Heart right ventricle (tissue), 16 donors: Measurements from ENCODE around the gene TTC9. TPM values are rescaled to one million over a fixed set of nuclear protein-coding genes. Genes with fewer than 3 reads are reported as not detected.
A peak's percentile ranks its signal among the peaks of the same experiment; 100 is the strongest.
"Not testable (repeated sequence)": the region's sequence is repeated elsewhere in the genome, so short reads cannot be mapped to it uniquely, and the experiment has no call there.

Source experiments
- ATAC-seq, 8 donors: fragments of 200-7000 bp; cut with Tn5 transposase; one replicate each; pipeline ENCODE4 v1.9.1; 2020; ENCODE audit warnings: mild to moderate bottlenecking in 8 of 8, moderate library complexity in 8 of 8, moderate number of reproducible peaks in 1 of 8
- DNase-seq, 2 donors: peaks; one replicate each; pipeline ENCODE4 v3.0.0-alpha.2; 2020
- H3K27ac ChIP-seq, 10 donors: fragments of 200-600 bp; sonication (generic) in 2 of 10; one replicate each; pipeline versions ENCODE4 v1.5.0 to v1.8.0; 2020 to 2022; ENCODE audit warnings: mild to moderate bottlenecking in 3 of 10
- H3K27me3 ChIP-seq, 7 donors: fragments of 200-600 bp; one replicate each; pipeline ENCODE4 v1.8.0; 2021 to 2022; ENCODE audit warnings: mild to moderate bottlenecking in 2 of 7
- H3K36me3 ChIP-seq, 9 donors: fragments of 200-600 bp; sonication (generic) in 1 of 9; one replicate each; pipeline versions ENCODE4 v1.5.0 to v1.8.0; 2020 to 2022; ENCODE audit warnings: mild to moderate bottlenecking in 2 of 9
- H3K4me1 ChIP-seq, 9 donors: fragments of 200-600 bp; sonication (generic) in 1 of 9; one replicate each; pipeline versions ENCODE4 v1.5.0 to v1.8.0; 2020 to 2022; ENCODE audit warnings: mild to moderate bottlenecking in 4 of 9
- H3K4me3 ChIP-seq, 10 donors: fragments of 200-600 bp; sonication (generic) in 2 of 10; one replicate each; pipeline versions ENCODE4 v1.5.0 to v1.8.0; 2020 to 2022; ENCODE audit warnings: mild to moderate bottlenecking in 7 of 10, moderate library complexity in 2 of 10
- H3K9me3 ChIP-seq, 11 donors: fragments of 200-600 bp in 10 of 11; sonication (generic) in 2 of 11; one replicate each; pipeline versions ENCODE4 v1.5.0 to v1.8.0; 2013 to 2022; ENCODE audit warnings: mild to moderate bottlenecking in 2 of 11, control low read depth in 1 of 11, moderate library complexity in 1 of 11
- WGBS, 2 donors: extraction: QIAGEN DNeasy Blood & Tissue Kit; methylation state at CpG; one replicate each; pipeline ENCODE4 v1.1.7; 2013; ENCODE audit warnings: inconsistent platforms in 1 of 2; 5-methylcytosine and 5-hydroxymethylcytosine counted together
- intact Hi-C, 10 donors: fragments of 100-400 bp; cut with DNase I; formaldehyde crosslinking; loops; one replicate each; pipeline versions ENCODE4 v1.11.1 to v1.14.2; 2022
- polyA plus RNA-seq, 2 donors: library from polyadenylated mRNA; stranded (reverse); fragments of 200-250 nt; gene quantifications; one replicate each; pipeline ENCODE4 v1.2.3, GENCODE V29; 2013
- total RNA-seq, 10 donors: library from RNA; stranded (reverse); fragmentation: NEBNext Ultra II Directional in 3 of 10; extraction: Animal tissue kit (Norgen Biotek cat#: 25700) in 3 of 10; gene quantifications; one replicate each; pipeline versions ENCODE4 v1.2.1 to v1.2.4, GENCODE V29; 2021 to 2023
- TF ChIP-seq, protein P1 (sequence below), 9 donors: fragments of 200-600 bp; sonication (generic) in 2 of 9; IDR thresholded peaks; one replicate each; pipeline versions ENCODE4 v1.5.0 to v1.8.0; 2021 to 2022; ENCODE audit warnings: antibody characterized with exemption in 9 of 9, mild to moderate bottlenecking in 5 of 9, moderate library complexity in 1 of 9
- donor health status: Arrhythmogenic right ventricular cardiomyopathy.
- donor health status: ischemic (EF 13 %, LVEDD 7.1; RV severe dilation, severe dysfunction).
- donor health status: healthy with polysubstance abuse.
- donor health status: DM: no; HTN: yes; CAD: no.
- donor health status: DM: no; HTN: no; CAD: no.
- donor health status: ischemic (EF 25% LVEDD 6.9; RV normal size, moderate dysfunction).
- donor health status: ischemic (EF 25% LVEDD 5.7; RV mildly dilated, moderate dysfunction).
- donor health status: healthy.
- donor health status: DM: yes; HTN: yes; CAD: no.
- donor health status: Ischemic cardiomyopathy.
- donor health status: ischemic (EF 35%, LVEDD 5.7; RV mildly dilated, moderate dysfunction).
- donor health status: nonischemic (EF 11% LVEDD 7.7; RV severe dilation, severe dysfunction).
- donor health status: DM: yes; HTN: yes; CAD: no.
- donor health status: PGD.
- donor health status: ischemic (EF 29% LVEDD 5.4; RV normal size, mild dysfunction).
- donor health status: nonischemic (EF 23%, LVEDD 6.1; RV moderate dilation, normal function).

TTC9 gene
- total and polyA plus RNA-seq, 12 donors, result 0.22 to 2.9 (median 1.1) TPM

DNA sequence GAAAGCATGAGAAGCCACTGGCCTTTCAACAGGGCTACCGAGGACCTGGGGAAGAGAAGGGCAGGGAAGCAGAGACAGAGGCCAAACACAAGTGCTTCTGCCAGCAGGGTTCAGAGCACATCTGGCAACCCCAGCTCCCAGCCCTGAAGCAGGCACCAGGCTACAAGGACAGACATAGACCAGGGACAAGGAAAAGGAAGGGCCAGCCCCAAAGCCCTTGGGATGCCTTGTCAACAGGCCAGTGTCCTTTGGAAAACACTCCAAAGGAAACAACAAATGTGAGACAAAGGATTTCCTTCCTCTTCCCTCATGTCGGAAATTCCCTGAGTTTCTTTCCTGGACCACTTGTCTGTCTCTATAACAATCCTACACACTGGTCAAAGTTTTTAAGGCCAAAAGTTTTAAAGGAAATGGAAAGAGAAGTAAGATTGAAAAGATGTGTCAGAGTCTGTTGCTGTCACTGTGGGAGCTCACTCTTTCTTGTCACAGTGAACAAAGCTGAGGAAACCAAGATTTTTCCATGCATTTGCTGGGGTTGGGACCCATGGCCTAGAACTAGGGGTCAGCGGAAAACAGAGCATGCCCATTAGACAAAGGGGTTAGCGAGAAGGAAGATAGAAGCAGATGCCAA is 59.4 kb downstream of the TTC9 start:
- intact Hi-C loops, result no loop called here
- H3K27ac ChIP-seq, result peak overlapping the region in 2 of 10 donors; percentile 11 to 20

GRCh38 chr14:70701610-70702009 is 59.9 kb downstream of the TTC9 start:
- peak overlapping the region in 1 of 10 donors; percentile 11 for H3K27ac ChIP-seq
- peaks cover 0 to 19% (median 0%) of the 10 kb centered on the region in 9 donors for H3K4me1 ChIP-seq
- ATAC-seq, result no peak

More for the DNA sequence above, 59.4 kb downstream of the TTC9 start:
- TF ChIP-seq, protein P1, sequence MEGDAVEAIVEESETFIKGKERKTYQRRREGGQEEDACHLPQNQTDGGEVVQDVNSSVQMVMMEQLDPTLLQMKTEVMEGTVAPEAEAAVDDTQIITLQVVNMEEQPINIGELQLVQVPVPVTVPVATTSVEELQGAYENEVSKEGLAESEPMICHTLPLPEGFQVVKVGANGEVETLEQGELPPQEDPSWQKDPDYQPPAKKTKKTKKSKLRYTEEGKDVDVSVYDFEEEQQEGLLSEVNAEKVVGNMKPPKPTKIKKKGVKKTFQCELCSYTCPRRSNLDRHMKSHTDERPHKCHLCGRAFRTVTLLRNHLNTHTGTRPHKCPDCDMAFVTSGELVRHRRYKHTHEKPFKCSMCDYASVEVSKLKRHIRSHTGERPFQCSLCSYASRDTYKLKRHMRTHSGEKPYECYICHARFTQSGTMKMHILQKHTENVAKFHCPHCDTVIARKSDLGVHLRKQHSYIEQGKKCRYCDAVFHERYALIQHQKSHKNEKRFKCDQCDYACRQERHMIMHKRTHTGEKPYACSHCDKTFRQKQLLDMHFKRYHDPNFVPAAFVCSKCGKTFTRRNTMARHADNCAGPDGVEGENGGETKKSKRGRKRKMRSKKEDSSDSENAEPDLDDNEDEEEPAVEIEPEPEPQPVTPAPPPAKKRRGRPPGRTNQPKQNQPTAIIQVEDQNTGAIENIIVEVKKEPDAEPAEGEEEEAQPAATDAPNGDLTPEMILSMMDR (IDR thresholded peaks at IDR 0.05), result no peak
- no peak overlapping the region for H3K4me3 ChIP-seq
- peaks cover 0 to 19% (median 0%) of the 10 kb centered on the region in 9 donors for H3K4me1 ChIP-seq
- no peaks in the 10 kb centered on the region for H3K9me3 ChIP-seq
- WGBS, 2 donors, result 49 to 55% methylated on average over 4 of the region's 4 CpGs
- ATAC-seq, result peak in 6 of 8 donors; percentile 41 to 72 (median 54)
- no peaks in the 10 kb centered on the region for H3K36me3 ChIP-seq
- H3K27me3 ChIP-seq, result peaks cover 0 to 5% (median 0%) of the 10 kb centered on the region in 7 donors
- DNase-seq, result peak in 1 of 2 donors; percentile 15

GRCh38 chr14:70702161-70702560 is 60.4 kb downstream of the TTC9 start:
- H3K9me3 ChIP-seq, result no peaks in the 10 kb centered on the region
- no peak for DNase-seq
- H3K27ac ChIP-seq, result peak overlapping the region in 1 of 10 donors; percentile 11
- 63 to 81% methylated on average over 3 of the region's 3 CpGs for WGBS, 2 donors
- peaks cover 0 to 22% (median 0%) of the 10 kb centered on the region in 9 donors for H3K4me1 ChIP-seq
- intact Hi-C loops, result no loop called here
- no peak for ATAC-seq
- H3K4me3 ChIP-seq, result no peak overlapping the region
- H3K27me3 ChIP-seq, result peaks cover 0 to 7% (median 0%) of the 10 kb centered on the region in 7 donors
- TF ChIP-seq, protein P1 (IDR thresholded peaks at IDR 0.05), result no peak
- H3K36me3 ChIP-seq, result no peaks in the 10 kb centered on the region

More at GRCh38 chr14:70701610-70702009, 59.9 kb downstream of the TTC9 start:
- DNase-seq, result no peak
- intact Hi-C loops, result no loop called here
- no peaks in the 10 kb centered on the region for H3K9me3 ChIP-seq
- H3K27me3 ChIP-seq, result peaks cover 0 to 7% (median 0%) of the 10 kb centered on the region in 7 donors
- TF ChIP-seq, protein P1 (IDR thresholded peaks at IDR 0.05), result no peak
- H3K36me3 ChIP-seq, result no peaks in the 10 kb centered on the region
- H3K4me3 ChIP-seq, result no peak overlapping the region

DNA sequence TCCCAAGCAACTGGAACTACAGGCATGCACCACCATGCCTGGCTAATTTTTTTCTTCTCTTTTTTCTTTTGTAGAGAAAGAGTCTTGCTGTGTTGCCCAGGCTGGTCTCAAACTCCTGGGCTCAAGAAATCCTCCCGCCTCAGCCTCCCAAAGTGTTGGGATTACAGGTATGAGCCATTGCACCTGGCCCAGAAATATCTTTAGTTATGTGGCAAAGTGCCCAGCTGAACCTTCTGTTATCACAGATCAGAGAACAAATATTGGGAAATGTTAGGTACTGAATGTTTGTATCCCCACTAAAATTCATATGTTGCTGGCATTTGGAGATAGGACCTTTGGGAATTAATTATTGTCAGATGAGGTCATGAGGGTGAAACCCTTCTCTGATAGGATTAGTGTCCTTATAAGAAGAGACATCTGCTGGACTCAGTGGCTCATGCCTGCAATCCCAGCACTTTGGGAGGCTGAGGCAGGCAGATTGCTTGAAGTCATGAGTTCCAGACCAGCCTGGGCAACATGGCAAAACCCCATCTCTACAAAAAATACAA is 62.0 kb downstream of the TTC9 start:
- intact Hi-C loops, H3K27me3 ChIP-seq, H3K36me3 ChIP-seq, H3K27ac ChIP-seq, ATAC-seq, DNase-seq, H3K9me3 ChIP-seq, H3K4me3 ChIP-seq: not testable (repeated sequence)
- H3K4me1 ChIP-seq, result peaks cover 0 to 13% (median 0%) of the 10 kb centered on the region in 9 donors
- WGBS, 2 donors, result 91 to 93% methylated on average over 1 of the region's 1 CpG

DNA sequence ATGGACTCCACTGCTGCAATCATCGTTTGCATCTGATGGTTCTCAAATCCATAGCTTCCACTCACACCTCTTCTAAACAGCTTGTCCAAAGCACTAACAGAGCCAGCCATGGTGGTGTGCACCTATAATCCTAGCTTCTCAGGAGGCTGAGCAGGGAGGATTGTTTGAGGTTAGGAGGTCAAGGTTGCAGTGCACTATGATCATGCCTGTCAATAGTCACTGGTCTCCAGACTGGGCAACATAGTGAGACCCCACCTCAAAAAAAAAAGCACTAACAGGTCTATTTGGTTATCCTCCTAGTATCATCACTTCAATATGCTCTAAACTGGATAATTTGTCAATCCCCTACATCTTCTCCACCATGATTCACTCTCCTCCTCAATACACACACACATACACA is 63.2 kb downstream of the TTC9 start:
- intact Hi-C loops, result no loop called here
- no peak for ATAC-seq
- H3K4me3 ChIP-seq, result no peak overlapping the region
- no peaks in the 10 kb centered on the region for H3K9me3 ChIP-seq
- 90 to 96% methylated on average over 1 of the region's 1 CpG for WGBS, 2 donors
- peaks cover 0 to 12% (median 2%) of the 10 kb centered on the region in 9 donors for H3K4me1 ChIP-seq
- peaks cover 0 to 7% (median 0%) of the 10 kb centered on the region in 7 donors for H3K27me3 ChIP-seq
- H3K36me3 ChIP-seq, result no peaks in the 10 kb centered on the region
- no peak for DNase-seq
- TF ChIP-seq, protein P1 (IDR thresholded peaks at IDR 0.05), result no peak
- H3K27ac ChIP-seq, result no peak overlapping the region
